GM23248 (cell line): Measurements from ENCODE around the gene MUS81. TPM values are rescaled to one million over a fixed set of nuclear protein-coding genes. Genes with fewer than 3 reads are reported as not detected.

Source experiments
- DNase-seq: peaks from one replicate; pipeline ENCODE4 v3.0.0-alpha.2; 2015
- H2AFZ ChIP-seq: fragments of 200-600 bp; sonication (generic); 2 replicates; pipeline ENCODE4 v1.6.1; 2016; ENCODE audit warnings: antibody characterized with exemption
- H3F3A ChIP-seq: fragments of 200-600 bp; sonication (generic); 2 replicates; pipeline ENCODE4 v1.6.1; 2016; ENCODE audit warnings: mild to moderate bottlenecking, antibody characterized with exemption, mixed run types; ENCODE audit not compliant: insufficient read depth
- H3K27ac ChIP-seq: fragments of 200-600 bp; sonication (generic); 2 replicates; pipeline ENCODE4 v1.5.1; 2016; ENCODE audit warnings: mild to moderate bottlenecking
- H3K27me3 ChIP-seq: fragments of 200-600 bp; sonication (generic); replicated peaks from 2 replicates; pipeline ENCODE4 v1.6.1; 2016; ENCODE audit warnings: mild to moderate bottlenecking; ENCODE audit not compliant: insufficient read depth
- H3K36me3 ChIP-seq: fragments of 200-600 bp; sonication (generic); 2 replicates; pipeline ENCODE4 v1.6.1; 2016; ENCODE audit warnings: low read depth, mild to moderate bottlenecking
- H3K4me1 ChIP-seq: fragments of 200-600 bp; sonication (generic); 2 replicates; pipeline ENCODE4 v1.6.1; 2016; ENCODE audit warnings: mild to moderate bottlenecking; ENCODE audit not compliant: insufficient read depth
- H3K4me2 ChIP-seq: fragments of 200-600 bp; sonication (generic); one replicate; pipeline ENCODE4 v1.6.1; 2016; ENCODE audit warnings: mild to moderate bottlenecking; ENCODE audit not compliant: unreplicated experiment
- H3K4me3 ChIP-seq: fragments of 200-600 bp; sonication (generic); 2 replicates; pipeline ENCODE4 v1.5.1; 2016; ENCODE audit warnings: mild to moderate bottlenecking
- H3K79me2 ChIP-seq: fragments of 200-600 bp; sonication (generic); 2 replicates; pipeline ENCODE4 v1.6.1; 2016; ENCODE audit warnings: mild to moderate bottlenecking; ENCODE audit not compliant: insufficient read depth
- H3K9ac ChIP-seq: fragments of 200-600 bp; sonication (generic); 2 replicates; pipeline ENCODE4 v1.6.1; 2016; ENCODE audit warnings: mild to moderate bottlenecking
- H3K9me2 ChIP-seq: fragments of 200-600 bp; sonication (generic); 2 replicates; pipeline ENCODE4 v1.6.1; 2016; ENCODE audit warnings: mixed run types, mild to moderate bottlenecking, moderate library complexity; ENCODE audit not compliant: insufficient read depth
- H3K9me3 ChIP-seq: fragments of 200-600 bp; sonication (generic); one replicate; pipeline ENCODE4 v1.6.1; 2017; ENCODE audit warnings: low read depth
- H4K20me1 ChIP-seq: fragments of 200-600 bp; sonication (generic); 2 replicates; pipeline ENCODE4 v1.6.0; 2016; ENCODE audit not compliant: insufficient read depth
- EZH2 ChIP-seq: fragments of 200-600 bp; sonication (generic); IDR thresholded peaks from 2 replicates; pipeline ENCODE4 v1.6.1; 2018; ENCODE audit warnings: antibody characterized with exemption, mild to moderate bottlenecking; ENCODE audit not compliant: insufficient read depth, poor library complexity, severe bottlenecking
- EZH2phosphoT487 ChIP-seq: fragments of 200-600 bp; sonication (generic); IDR thresholded peaks from 2 replicates; pipeline ENCODE4 v1.6.1; 2018; ENCODE audit warnings: antibody characterized with exemption, moderate library complexity, mild to moderate bottlenecking, low read depth; ENCODE audit not compliant: insufficient read depth
- WGBS, 2 experiments: methylation state at CpG; one replicate each; pipeline ENCODE4 v1.1.6; 2015 to 2017; ENCODE audit warnings: low lambda C conversion rate in 2 of 2, low coverage in 1 of 2; ENCODE audit errors: missing lambda C conversion rate in 2 of 2; 5-methylcytosine and 5-hydroxymethylcytosine counted together
- in situ Hi-C: fragments of 300-500 bp; cut with MboI; formaldehyde crosslinking; loops from 2 replicates; pipeline ENCODE4 v1.15.0; 2020
- polyA plus RNA-seq: library from polyadenylated mRNA; unstranded; fragments of >200 nt; fragmentation: Nextera tagmentation; extraction: Ambion mirVana; gene quantifications from 2 replicates; pipeline ENCODE4 v1.2.1, GENCODE V29; 2016
- total RNA-seq: library from RNA; depleted of rRNA; stranded (reverse); fragments of >200 nt; shearing (Covaris generic); gene quantifications from 2 replicates; pipeline ENCODE4 v1.2.3, GENCODE V29; 2014

MUS81 gene
- total and polyA plus RNA-seq, 2 experiments from 2014 or later, result 42.0 to 56.0 TPM

GRCh38 chr11:65892661-65893317 is 32.6 kb downstream of the MUS81 start:
- DNase-seq, result no peak
- no peaks in the 10 kb centered on the region for H3K27me3 ChIP-seq
- peaks cover 7% of the 10 kb centered on the region for H4K20me1 ChIP-seq
- H3K4me3 ChIP-seq, result peak overlapping the region; percentile 95
- H3K9me3 ChIP-seq, result no peaks in the 10 kb centered on the region
- H3K4me2 ChIP-seq, result peak overlapping the region; percentile 93
- H3K4me1 ChIP-seq, result peaks cover 62% of the 10 kb centered on the region
- peak overlapping the region; percentile 99 for H3K27ac ChIP-seq
- in situ Hi-C loops, result no loop called here
- no peaks in the 10 kb centered on the region for H3K9me2 ChIP-seq
- WGBS, 2 experiments, result 50 to 55% methylated on average over 10 of the region's 10 CpGs
- peaks cover 36% of the 10 kb centered on the region; the same call in 1 of the 2 replicates for H3K36me3 ChIP-seq
- TF ChIP-seq EZH2 (no peak), EZH2phosphoT487 (no peak)
- peaks cover 75% of the 10 kb centered on the region for H3F3A ChIP-seq
- no peak overlapping the region for H2AFZ ChIP-seq
- H3K9ac ChIP-seq, result peak overlapping the region; percentile 99
- peaks cover 68% of the 10 kb centered on the region for H3K79me2 ChIP-seq

- Histone ChIP-seq H3K4me1 (peaks cover 66% of the 10 kb centered on the region), H3K9ac (peak overlapping the region; percentile 99), H3K27ac (peak overlapping the region; percentile 99), H3K79me2 (peaks cover 80% of the 10 kb centered on the region), H3K36me3 (peaks cover 43% of the 10 kb centered on the region; the same call in 1 of the 2 replicates), H3K4me3 (peak overlapping the region; percentile 95), H3K4me2 (peak overlapping the region; percentile 93), H3F3A (peaks cover 78% of the 10 kb centered on the region), H3K9me3 (no peaks in the 10 kb centered on the region), H3K9me2 (no peaks in the 10 kb centered on the region), H4K20me1 (peaks cover 7% of the 10 kb centered on the region), H2AFZ (no peak overlapping the region), H3K27me3 (no peaks in the 10 kb centered on the region)
- no peak for DNase-seq
- 88 to 89% methylated on average over 16 of the region's 16 CpGs for WGBS, 2 experiments
- TF ChIP-seq EZH2phosphoT487, result no peak
- no peak for TF ChIP-seq EZH2
- in situ Hi-C loops, result no loop called here
Measured at GRCh38 chr11:65894034-65894591, 33.9 kb downstream of the MUS81 start.

GRCh38 chr11:65895482-65895981 is 35.3 kb downstream of the MUS81 start:
- no peaks in the 10 kb centered on the region for H3K9me3 ChIP-seq
- H3F3A ChIP-seq, result peaks cover 67% of the 10 kb centered on the region
- H3K79me2 ChIP-seq, result peaks cover 87% of the 10 kb centered on the region
- TF ChIP-seq EZH2phosphoT487 (no peak), EZH2 (no peak)
- H3K9ac ChIP-seq, result peak overlapping the region; percentile 99
- peak; percentile 50 for DNase-seq
- 88 to 90% methylated on average over 5 of the region's 5 CpGs for WGBS, 2 experiments
- H2AFZ ChIP-seq, result no peak overlapping the region
- peaks cover 7% of the 10 kb centered on the region for H4K20me1 ChIP-seq
- H3K4me1 ChIP-seq, result peaks cover 55% of the 10 kb centered on the region
- peak overlapping the region; percentile 95 for H3K4me3 ChIP-seq
- peaks cover 43% of the 10 kb centered on the region; the same call in 1 of the 2 replicates for H3K36me3 ChIP-seq
- no peaks in the 10 kb centered on the region for H3K27me3 ChIP-seq
- peak overlapping the region; percentile 99 for H3K27ac ChIP-seq
- no peaks in the 10 kb centered on the region for H3K9me2 ChIP-seq
- peak overlapping the region; percentile 100 for H3K4me2 ChIP-seq
- in situ Hi-C loops, result no loop called here

- H2AFZ ChIP-seq, result no peak overlapping the region
- peaks cover 7% of the 10 kb centered on the region for H4K20me1 ChIP-seq
- peak overlapping the region; percentile 95 for H3K4me3 ChIP-seq
- no peaks in the 10 kb centered on the region for H3K9me2 ChIP-seq
- TF ChIP-seq EZH2phosphoT487 (no peak), EZH2 (no peak)
- H3K79me2 ChIP-seq, result peaks cover 92% of the 10 kb centered on the region
- H3K9me3 ChIP-seq, result no peaks in the 10 kb centered on the region
- H3K4me2 ChIP-seq, result peak overlapping the region; percentile 100
- 87 to 95% methylated on average over 14 of the region's 14 CpGs for WGBS, 2 experiments
- peak overlapping the region; percentile 99 for H3K27ac ChIP-seq
- peak overlapping the region; percentile 99 for H3K9ac ChIP-seq
- H3K4me1 ChIP-seq, result peaks cover 56% of the 10 kb centered on the region
- peak; percentile 60 for DNase-seq
- in situ Hi-C loops, result no loop called here
- peaks cover 74% of the 10 kb centered on the region for H3F3A ChIP-seq
- no peaks in the 10 kb centered on the region for H3K27me3 ChIP-seq
- H3K36me3 ChIP-seq, result peaks cover 43% of the 10 kb centered on the region; the same call in 1 of the 2 replicates
Measured at GRCh38 chr11:65896034-65896999, 36.1 kb downstream of the MUS81 start.
